Measurements from ENCODE around the gene KIAA0040.
A peak's percentile ranks its signal among the peaks of the same experiment; 100 is the strongest.

Gene KIAA0040

GRCh38 chr1:175217721-175218531, 25.4 kb upstream of the KIAA0040 start:
- H3K9me3 ChIP-seq (ENCODE audit: control insufficient read depth, insufficient read depth, low read depth, low read length): no peaks in the 10 kb centered on the region
- ChIA-PET POLR2A (no interaction called here), CTCF (interaction anchor here (0.9 kb wide), 1 partner anchor 72 kb away, joined by 4 read pairs; no protein-coding TSS in a partner anchor)
- H3K4me1 ChIP-seq (ENCODE audit: control insufficient read depth, insufficient read depth, low read length): peaks cover 19% of the 10 kb centered on the region
- no peaks in the 10 kb centered on the region for H3K36me3 ChIP-seq (ENCODE audit: control insufficient read depth in 2 of 2, insufficient read depth in 1 of 2, low read length in 2 of 2)
- H3K27ac ChIP-seq (ENCODE audit: extremely low read depth, low read depth, low read length): no peak overlapping the region
- H3K4me3 ChIP-seq (ENCODE audit: low read depth, low read length): no peak overlapping the region
- TF ChIP-seq EGR2 (tag by site-specific recombination; IDR thresholded peaks at IDR 0.05; ENCODE audit: low read depth) (no peak), PRDM4 (tag by site-specific recombination; IDR thresholded peaks at IDR 0.05) (no peak), HOXD13 (CRISPR knock-in tag; IDR thresholded peaks at IDR 0.05; ENCODE audit: borderline replicate concordance) (no peak), PRDM6 (tag by site-specific recombination; IDR thresholded peaks at IDR 0.05) (peak; percentile 58), ZNF26 (tag by site-specific recombination; IDR thresholded peaks at IDR 0.05) (no peak), ZNF223 (tag by site-specific recombination; IDR thresholded peaks at IDR 0.05) (no peak), ZNF133 (tag by site-specific recombination; IDR thresholded peaks at IDR 0.05) (no peak), ZNF843 (tag by site-specific recombination; IDR thresholded peaks at IDR 0.05) (no peak), ZXDB (tag by site-specific recombination; IDR thresholded peaks at IDR 0.05) (no peak), ZNF248 (tag by site-specific recombination; IDR thresholded peaks at IDR 0.05) (no peak), OSR2 (tag by site-specific recombination; IDR thresholded peaks at IDR 0.05) (peak; percentile 65), GLI4 (tag by site-specific recombination; IDR thresholded peaks at IDR 0.05) (no peak), ZNF558 (tag by site-specific recombination; IDR thresholded peaks at IDR 0.05) (no peak), ZBTB1 (tag by site-specific recombination; IDR thresholded peaks at IDR 0.05) (no peak), ZNF600 (tag by site-specific recombination; IDR thresholded peaks at IDR 0.05) (no peak), GLI2 (tag by site-specific recombination; IDR thresholded peaks at IDR 0.05; ENCODE audit: borderline replicate concordance, low read depth) (no peak), ZNF549 (tag by site-specific recombination; IDR thresholded peaks at IDR 0.05) (no peak), HOXA7 (CRISPR knock-in tag; IDR thresholded peaks at IDR 0.05; ENCODE audit: borderline replicate concordance) (no peak), SP7 (tag by site-specific recombination; IDR thresholded peaks at IDR 0.05) (no peak), ZBTB44 (tag by site-specific recombination; IDR thresholded peaks at IDR 0.05) (no peak; the same call in 1 of the 2 replicates), ZNF645 (tag by site-specific recombination; IDR thresholded peaks at IDR 0.05) (no peak), ZNF132 (tag by site-specific recombination; IDR thresholded peaks at IDR 0.05; ENCODE audit: borderline replicate concordance) (no peak), PBX3 (CRISPR knock-in tag; IDR thresholded peaks at IDR 0.05) (no peak), ZNF18 (tag by site-specific recombination; IDR thresholded peaks at IDR 0.05) (no peak), OVOL3 (tag by site-specific recombination; IDR thresholded peaks at IDR 0.05) (peak; percentile 53; the same call in 1 of the 2 replicates), FEZF1 (tag by site-specific recombination; IDR thresholded peaks at IDR 0.05) (peak; percentile 78), KLF7 (tag by site-specific recombination; IDR thresholded peaks at IDR 0.05; ENCODE audit: borderline replicate concordance) (no peak)
